ENCODE data around the gene CCER1. TPM values are rescaled to one million over a fixed set of nuclear protein-coding genes. Genes with fewer than 3 reads are reported as not detected.
A peak's percentile ranks its signal among the peaks of the same experiment; 100 is the strongest.

CCER1 gene
- total RNA-seq, 1 donor from 2014 or later, result not detected

GRCh38 chr12:90995010-90995409 is 40.0 kb upstream of the CCER1 start:
- DNase-seq (ENCODE audit: low spot score), result no peak
- H3K4me3 Mint-ChIP-seq (ENCODE audit: unreplicated experiment), result no peak overlapping the region
- no peak for TF ChIP-seq CTCF (IDR thresholded peaks at IDR 0.05)
- H3K27me3 Mint-ChIP-seq (ENCODE audit: low read depth), result no peaks in the 10 kb centered on the region
- H3K4me1 Mint-ChIP-seq (ENCODE audit: low read depth), result peaks cover 10% of the 10 kb centered on the region
- peaks cover 5% of the 10 kb centered on the region for H3K9me3 Mint-ChIP-seq (ENCODE audit: low read depth)
- H3K36me3 Mint-ChIP-seq (ENCODE audit: low read depth), result no peaks in the 10 kb centered on the region
- no peak overlapping the region for H3K27ac Mint-ChIP-seq (ENCODE audit: unreplicated experiment)

- H3K9me3 Mint-ChIP-seq (ENCODE audit: low read depth), result peaks cover 10% of the 10 kb centered on the region
- no peak for DNase-seq (ENCODE audit: low spot score)
- no peak overlapping the region for H3K4me3 Mint-ChIP-seq (ENCODE audit: unreplicated experiment)
- H3K36me3 Mint-ChIP-seq (ENCODE audit: low read depth), result peaks cover 2% of the 10 kb centered on the region
- H3K4me1 Mint-ChIP-seq (ENCODE audit: low read depth), result peaks cover 14% of the 10 kb centered on the region
- no peaks in the 10 kb centered on the region for H3K27me3 Mint-ChIP-seq (ENCODE audit: low read depth)
- no peak overlapping the region for H3K27ac Mint-ChIP-seq (ENCODE audit: unreplicated experiment)
- no peak for TF ChIP-seq CTCF (IDR thresholded peaks at IDR 0.05)
These were observed 37.0 kb upstream of the CCER1 start for GRCh38 chr12:90991952-90992465.

- H3K27ac Mint-ChIP-seq (ENCODE audit: unreplicated experiment), result no peak overlapping the region
- peaks cover 16% of the 10 kb centered on the region for H3K9me3 Mint-ChIP-seq (ENCODE audit: low read depth)
- peaks cover 15% of the 10 kb centered on the region for H3K4me1 Mint-ChIP-seq (ENCODE audit: low read depth)
- no peak for TF ChIP-seq CTCF (IDR thresholded peaks at IDR 0.05)
- H3K27me3 Mint-ChIP-seq (ENCODE audit: low read depth), result no peaks in the 10 kb centered on the region
- DNase-seq (ENCODE audit: low spot score), result no peak
- H3K36me3 Mint-ChIP-seq (ENCODE audit: low read depth), result peaks cover 2% of the 10 kb centered on the region
- no peak overlapping the region for H3K4me3 Mint-ChIP-seq (ENCODE audit: unreplicated experiment)
These were observed 35.6 kb upstream of the CCER1 start for GRCh38 chr12:90990611-90991010.

GRCh38 chr12:90989686-90990111 is 34.7 kb upstream of the CCER1 start:
- Mint-ChIP-seq H3K27ac (ENCODE audit: unreplicated experiment) (no peak overlapping the region), H3K4me3 (ENCODE audit: unreplicated experiment) (no peak overlapping the region), H3K4me1 (ENCODE audit: low read depth) (peaks cover 11% of the 10 kb centered on the region), H3K36me3 (ENCODE audit: low read depth) (peaks cover 2% of the 10 kb centered on the region), H3K9me3 (ENCODE audit: low read depth) (peaks cover 16% of the 10 kb centered on the region), H3K27me3 (ENCODE audit: low read depth) (no peaks in the 10 kb centered on the region)
- TF ChIP-seq CTCF (IDR thresholded peaks at IDR 0.05), result no peak
- no peak for DNase-seq (ENCODE audit: low spot score)

GRCh38 chr12:90987520-90987919 is 32.5 kb upstream of the CCER1 start:
- Mint-ChIP-seq H3K4me3 (ENCODE audit: unreplicated experiment) (no peak overlapping the region), H3K36me3 (ENCODE audit: low read depth) (peaks cover 2% of the 10 kb centered on the region), H3K27me3 (ENCODE audit: low read depth) (no peaks in the 10 kb centered on the region), H3K4me1 (ENCODE audit: low read depth) (peaks cover 8% of the 10 kb centered on the region), H3K9me3 (ENCODE audit: low read depth) (peaks cover 19% of the 10 kb centered on the region), H3K27ac (ENCODE audit: unreplicated experiment) (no peak overlapping the region)
- TF ChIP-seq CTCF (IDR thresholded peaks at IDR 0.05), result peak; percentile 39
- DNase-seq (ENCODE audit: low spot score), result no peak

Data from chondrocyte (in vitro differentiated cells).